ENCODE measurements around the gene SMIM14. TPM values are rescaled to one million over a fixed set of nuclear protein-coding genes. Genes with fewer than 3 reads are reported as not detected.
"Not testable (repeated sequence)": the region's sequence is repeated elsewhere in the genome, so short reads cannot be mapped to it uniquely, and the experiment has no call there.

Gene SMIM14
- total RNA-seq, 3 donors from 2014 or later (not counting 1 experiment from before 2014, with no cell fraction given) = 12.6 to 21.8 (median 15.2) TPM

GRCh38 chr4:39544580-39545315, 93.9 kb downstream of the SMIM14 start:
- WGBS (ENCODE audit: insufficient coverage) = no CpG with 5 or more reads among the region's 1 CpG
- Histone ChIP-seq H3K27ac (ENCODE audit: low read length) (no peak overlapping the region), H3K9me3 (ENCODE audit: control insufficient read depth, insufficient read depth, low read length) (no peaks in the 10 kb centered on the region), H3K4me1 (ENCODE audit: control insufficient read depth, insufficient read depth, low read length) (no peaks in the 10 kb centered on the region), H3K4me3 (ENCODE audit: low read length) (no peak overlapping the region), H3K36me3 (ENCODE audit: control insufficient read depth, insufficient read depth, low read length) (peaks cover 3% of the 10 kb centered on the region), H3K27me3 (ENCODE audit: control insufficient read depth, insufficient read depth, low read length) (no peaks in the 10 kb centered on the region)
- intact Hi-C loops (cut with micrococcal nuclease) = no loop called here
- ATAC-seq (no peak), DNase-seq (no peak)
- Mint-ChIP-seq H3K4me1 (no peaks in the 10 kb centered on the region), H3K27ac (no peak overlapping the region), H3K27me3 (ENCODE audit: low read depth in 2 of 2) (no peaks in the 10 kb centered on the region), H3K4me3 (no peak overlapping the region), H3K36me3 (no peaks in the 10 kb centered on the region), H3K9me3 (no peaks in the 10 kb centered on the region)
- TF ChIP-seq CTCF (IDR thresholded peaks at IDR 0.05) = no peak

- H3K36me3 ChIP-seq (ENCODE audit: control insufficient read depth, insufficient read depth, low read length); H3K27ac Mint-ChIP-seq; H3K4me3 ChIP-seq (ENCODE audit: low read length); H3K9me3 Mint-ChIP-seq; H3K27me3 ChIP-seq (ENCODE audit: control insufficient read depth, insufficient read depth, low read length); ATAC-seq; H3K36me3 Mint-ChIP-seq; H3K27me3 Mint-ChIP-seq (ENCODE audit: low read depth in 2 of 2); H3K4me1 ChIP-seq (ENCODE audit: control insufficient read depth, insufficient read depth, low read length); H3K9me3 ChIP-seq (ENCODE audit: control insufficient read depth, insufficient read depth, low read length); H3K4me3 Mint-ChIP-seq; H3K27ac ChIP-seq (ENCODE audit: low read length); H3K4me1 Mint-ChIP-seq; intact Hi-C loops (cut with micrococcal nuclease); DNase-seq: not testable (repeated sequence)
- 97% methylated on average over 4 of the region's 4 CpGs for WGBS (ENCODE audit: insufficient coverage)
These were observed 94.6 kb downstream of the SMIM14 start for GRCh38 chr4:39544080-39544479.

- Histone ChIP-seq H3K27ac (ENCODE audit: low read length) (no peak overlapping the region), H3K9me3 (ENCODE audit: control insufficient read depth, insufficient read depth, low read length) (no peaks in the 10 kb centered on the region), H3K36me3 (ENCODE audit: control insufficient read depth, insufficient read depth, low read length) (no peaks in the 10 kb centered on the region), H3K27me3 (ENCODE audit: control insufficient read depth, insufficient read depth, low read length) (no peaks in the 10 kb centered on the region), H3K4me1 (ENCODE audit: control insufficient read depth, insufficient read depth, low read length) (no peaks in the 10 kb centered on the region), H3K4me3 (ENCODE audit: low read length) (no peak overlapping the region)
- Mint-ChIP-seq H3K27ac (no peak overlapping the region), H3K4me1 (no peaks in the 10 kb centered on the region), H3K36me3 (no peaks in the 10 kb centered on the region), H3K4me3 (no peak overlapping the region), H3K27me3 (ENCODE audit: low read depth in 2 of 2) (no peaks in the 10 kb centered on the region), H3K9me3 (no peaks in the 10 kb centered on the region)
- no peak for DNase-seq
- WGBS (ENCODE audit: insufficient coverage) = 90% methylated on average over 5 of the region's 5 CpGs
- no peak for TF ChIP-seq CTCF (IDR thresholded peaks at IDR 0.05)
- ATAC-seq = no peak
- intact Hi-C loops (cut with micrococcal nuclease) = no loop called here
These were observed 95.6 kb downstream of the SMIM14 start for GRCh38 chr4:39543034-39543433.

- intact Hi-C loops (cut with micrococcal nuclease) = no loop called here
- Mint-ChIP-seq H3K4me1 (no peaks in the 10 kb centered on the region), H3K27me3 (ENCODE audit: low read depth in 2 of 2) (no peaks in the 10 kb centered on the region), H3K36me3 (no peaks in the 10 kb centered on the region), H3K9me3 (no peaks in the 10 kb centered on the region), H3K27ac (no peak overlapping the region), H3K4me3 (no peak overlapping the region)
- Histone ChIP-seq H3K4me3 (ENCODE audit: low read length) (no peak overlapping the region), H3K27me3 (ENCODE audit: control insufficient read depth, insufficient read depth, low read length) (no peaks in the 10 kb centered on the region), H3K27ac (ENCODE audit: low read length) (no peak overlapping the region), H3K9me3 (ENCODE audit: control insufficient read depth, insufficient read depth, low read length) (no peaks in the 10 kb centered on the region), H3K4me1 (ENCODE audit: control insufficient read depth, insufficient read depth, low read length) (no peaks in the 10 kb centered on the region), H3K36me3 (ENCODE audit: control insufficient read depth, insufficient read depth, low read length) (no peaks in the 10 kb centered on the region)
- TF ChIP-seq CTCF (IDR thresholded peaks at IDR 0.05) = no peak
- 94% methylated on average over 4 of the region's 4 CpGs for whole genome bisulfite sequencing (ENCODE audit: insufficient coverage)
- no peak for DNase-seq
- no peak for ATAC-seq
These were observed 96.1 kb downstream of the SMIM14 start for GRCh38 chr4:39542611-39543012.

Data from natural killer cell (primary cell).